Posterior cingulate gyrus (tissue), 11 donors: Measurements from ENCODE around the gene FMO5.
"Not testable (repeated sequence)": the region's sequence is repeated elsewhere in the genome, so short reads cannot be mapped to it uniquely, and the experiment has no call there.

ENCODE experiments used
- DNase-seq, 10 donors: peaks; one replicate each; pipeline versions ENCODE4 v3.0.0 to v3.0.0-alpha.2; 2020 to 2021; ENCODE audit warnings: mixed read lengths in 3 of 10
- intact Hi-C: fragments of 100-400 bp; cut with DNase I; formaldehyde crosslinking; loops from one replicate; pipeline ENCODE4 v1.15.1; 2023

FMO5 gene

GRCh38 chr1:147163019-147163418 is 62.1 kb downstream of the FMO5 start:
- intact Hi-C loops: no loop called here
- DNase-seq: no peak

- no peak for DNase-seq
- intact Hi-C loops: no loop called here
Measured at GRCh38 chr1:147162093-147162492, 63.0 kb downstream of the FMO5 start.

GRCh38 chr1:147157116-147157515 is 68.0 kb downstream of the FMO5 start:
- not testable (repeated sequence) for DNase-seq

GRCh38 chr1:147156642-147157041 is 68.5 kb downstream of the FMO5 start:
- intact Hi-C loops: no loop called here
- no peak for DNase-seq

More at GRCh38 chr1:147157116-147157515, 68.0 kb downstream of the FMO5 start:
- intact Hi-C loops: not testable (repeated sequence)

GRCh38 chr1:147152772-147153171 is 72.4 kb downstream of the FMO5 start:
- DNase-seq: no peak
- intact Hi-C loops: no loop called here

GRCh38 chr1:147151244-147151643 is 73.9 kb downstream of the FMO5 start:
- intact Hi-C loops: no loop called here
- DNase-seq: no peak

GRCh38 chr1:147142886-147143285 is 82.3 kb downstream of the FMO5 start:
- no peak for DNase-seq
- intact Hi-C loops: no loop called here
